HepG2 (cell line): ENCODE data around the gene PRR20G. TPM values are rescaled to one million over a fixed set of nuclear protein-coding genes. Genes with fewer than 3 reads are reported as not detected.

Source experiments
- ATAC-seq: fragments of 200-7000 bp; cut with Tn5 transposase; 3 replicates; pipeline ENCODE4 v1.9.1; 2020; ENCODE audit warnings: mild to moderate bottlenecking, moderate library complexity
- BruUV-seq: library from RNA; stranded (reverse); fragments of 400-500 nt; replicated peaks from 2 replicates; lab custom pipeline; 2021; lab: Mats Ljungman, UMichigan
- CTCF ChIA-PET: fragments of 300-600 bp; formaldehyde crosslinking; extraction: SDS; loops from one replicate; lab custom pipeline; 2021; ENCODE audit warnings: low total read pairs, inconsistent platforms, low intra/inter-chr PET ratio; lab: Yijun Ruan, JAX
- POLR2A ChIA-PET: fragments of 350-600 bp; sonication (Branson Sonifier 250); formaldehyde crosslinking; loops from one replicate; lab custom pipeline; 2020; ENCODE audit warnings: antibody characterized with exemption, inconsistent platforms; lab: Yijun Ruan, JAX
- DNase-seq: peaks from one replicate; pipeline ENCODE4 v3.0.0-alpha.2; 2015; ENCODE audit warnings: low spot score
- FAIRE-seq: peaks from 3 replicates; lab custom pipeline; 2011; peaks lifted over from hg19 to GRCh38; lab: Jason Lieb, UNC
- H2AFZ ChIP-seq: one replicate; pipeline ENCODE4 v1.6.1; 2011; ENCODE audit warnings: low read length, inconsistent platforms
- H3K27ac ChIP-seq: fragments of 300-600 bp; 3 replicates; pipeline ENCODE4 v1.8.0; 2011; ENCODE audit warnings: mixed run types, mild to moderate bottlenecking, mixed read lengths, low read length, inconsistent platforms; ENCODE audit not compliant: insufficient read depth; ENCODE audit errors: extremely low read length
- H3K27me3 ChIP-seq, 2 experiments: fragments of 200-600 bp in 1 of 2; 2 replicates in 1 of 2; 3 replicates in 1 of 2; pipeline versions ENCODE4 v1.6.0 to v1.8.0; 2011; ENCODE audit warnings: low read length in 2 of 2, mild to moderate bottlenecking in 2 of 2, moderate library complexity in 2 of 2, inconsistent platforms in 1 of 2; ENCODE audit not compliant: insufficient read depth in 2 of 2, control insufficient read depth in 1 of 2
- H3K36me3 ChIP-seq, 2 experiments: fragments of 200-600 bp in 1 of 2; replicated peaks in 1 of 2; 2 replicates in 1 of 2; 3 replicates in 1 of 2; pipeline versions ENCODE4 v1.5.1 to v1.8.0; 2011; ENCODE audit warnings: low read length in 2 of 2, inconsistent platforms in 1 of 2; ENCODE audit not compliant: insufficient read depth in 2 of 2, control insufficient read depth in 1 of 2
- H3K4me1 ChIP-seq: 2 replicates; pipeline ENCODE4 v1.5.1; 2012; ENCODE audit warnings: low read length, inconsistent platforms; ENCODE audit not compliant: insufficient read depth
- H3K4me2 ChIP-seq: 2 replicates; pipeline ENCODE4 v1.6.0; 2011; ENCODE audit warnings: low read depth, low read length, inconsistent platforms
- H3K4me3 ChIP-seq, 3 experiments: fragments of 200-600 bp in 1 of 3; sonication (generic), shearing (Covaris generic) in 1 of 3; replicated peaks in 1 of 3; 2 replicates each; pipeline ENCODE4 v1.5.1; 2011 to 2016; ENCODE audit warnings: low read length in 3 of 3, inconsistent platforms in 2 of 3, low read depth in 2 of 3, mild to moderate bottlenecking in 2 of 3, control low read depth in 1 of 3, mixed read lengths in 1 of 3; ENCODE audit not compliant: insufficient read depth in 1 of 3
- H3K79me2 ChIP-seq: one replicate; pipeline ENCODE4 v1.6.1; 2011; ENCODE audit warnings: low read length, inconsistent platforms; ENCODE audit not compliant: insufficient read depth
- H3K9ac ChIP-seq: 2 replicates; pipeline ENCODE4 v1.6.0; 2011; ENCODE audit warnings: mild to moderate bottlenecking, low read depth, low read length, inconsistent platforms; ENCODE audit not compliant: insufficient read depth
- H3K9me3 ChIP-seq: 2 replicates; pipeline ENCODE4 v1.5.1; 2012; ENCODE audit warnings: mild to moderate bottlenecking, low read length
- H4K20me1 ChIP-seq: 2 replicates; pipeline ENCODE4 v1.6.0; 2011; ENCODE audit warnings: inconsistent platforms, mild to moderate bottlenecking, low read length, moderate library complexity; ENCODE audit not compliant: insufficient read depth
- CAMTA2 ChIP-seq: sonication (generic); formaldehyde crosslinking; IDR thresholded peaks from 2 replicates; pipeline ENCODE4 v1.4.0; 2020; ENCODE audit warnings: mild to moderate bottlenecking, missing genetic modification reagents, borderline replicate concordance
- DNMT3B ChIP-seq: conservative IDR thresholded peaks from 2 replicates; pipeline ENCODE4 v1.6.1; 2016; ENCODE audit warnings: missing biosample characterization, control low read depth
- FOXO1 ChIP-seq: sonication (generic); formaldehyde crosslinking; IDR thresholded peaks from 2 replicates; pipeline ENCODE4 v1.4.0; 2020; ENCODE audit warnings: missing genetic modification reagents
- FOXP4 ChIP-seq: sonication (generic); formaldehyde crosslinking; IDR thresholded peaks from 2 replicates; pipeline ENCODE4 v1.4.0; 2020; ENCODE audit warnings: missing genetic modification reagents
- MBD4 ChIP-seq: IDR thresholded peaks from 2 replicates; pipeline ENCODE4 v1.6.1; 2012; ENCODE audit warnings: low read length, inconsistent platforms, borderline replicate concordance
- PAF1 ChIP-seq: IDR thresholded peaks from 2 replicates; pipeline ENCODE4 v1.6.1; 2016; ENCODE audit warnings: missing genetic modification reagents, missing compliant biosample characterization
- SMARCC2 ChIP-seq: fragments of 450-650 bp; IDR thresholded peaks from 2 replicates; pipeline ENCODE4 v1.6.1; 2017; ENCODE audit warnings: antibody characterized with exemption, mild to moderate bottlenecking
- TCF12 ChIP-seq, 2 experiments: fragments of 450-650 bp in 1 of 2; sonication (generic) in 1 of 2; formaldehyde crosslinking in 1 of 2; IDR thresholded peaks; 2 replicates each; pipeline versions ENCODE4 v1.6.1 to v1.8.0; 2017 to 2022; ENCODE audit warnings: antibody characterized with exemption in 1 of 2, mild to moderate bottlenecking in 1 of 2, missing genetic modification reagents in 1 of 2, moderate library complexity in 1 of 2
- ZBTB44 ChIP-seq: sonication (generic); formaldehyde crosslinking; IDR thresholded peaks from 2 replicates; pipeline ENCODE4 v1.4.0; 2020; ENCODE audit warnings: missing genetic modification reagents
- ZBTB7B ChIP-seq: sonication (generic); formaldehyde crosslinking; IDR thresholded peaks from 2 replicates; pipeline ENCODE4 v1.4.0; 2020; ENCODE audit warnings: missing genetic modification reagents
- ZFP37 ChIP-seq: sonication (generic); formaldehyde crosslinking; IDR thresholded peaks from 2 replicates; pipeline ENCODE4 v1.4.0; 2020; ENCODE audit warnings: missing genetic modification reagents, borderline replicate concordance
- ZKSCAN5 ChIP-seq: sonication (generic); formaldehyde crosslinking; IDR thresholded peaks from 2 replicates; pipeline ENCODE4 v1.5.1; 2020; ENCODE audit warnings: mild to moderate bottlenecking, missing genetic modification reagents
- ZNF251 ChIP-seq: sonication (generic); formaldehyde crosslinking; IDR thresholded peaks from 2 replicates; pipeline ENCODE4 v1.9.0; 2021; ENCODE audit warnings: mild to moderate bottlenecking, missing genetic modification reagents
- WGBS: methylation state at CpG from one replicate; pipeline ENCODE4 v1.1.6; 2017; ENCODE audit warnings: low lambda C conversion rate; 5-methylcytosine and 5-hydroxymethylcytosine counted together
- in situ Hi-C: cut with HindIII; loops from 2 replicates; pipeline ENCODE4 v1.10.0; 2017; ENCODE audit warnings: low pct_unique_long_range_greater_than_20kb; ENCODE audit not compliant: extremely low pct_ligation_motif_present
- intact Hi-C: fragments of 100-400 bp; cut with micrococcal nuclease; formaldehyde crosslinking; loops from one replicate; pipeline ENCODE4 v1.10.0; 2022; ENCODE audit not compliant: unreplicated experiment
- polyA plus RNA-seq, 8 experiments: library from polyadenylated mRNA; depleted of rRNA in 3 of 8; stranded (reverse) in 7 of 8; unstranded in 1 of 8; fragments of >200 nt; fragmentation: Illumina TruSeq in 4 of 8; extraction: Trizol in 4 of 8; gene quantifications; 2 replicates each; pipeline versions ENCODE4 v1.2.1 to v1.2.3, GENCODE V29; 2011 to 2016; ENCODE audit warnings: low read depth in 4 of 8, missing spikeins in 1 of 8, mixed read lengths in 1 of 8; ENCODE audit not compliant: insufficient read depth in 1 of 8
- total RNA-seq, 5 experiments: library from RNA; depleted of rRNA; stranded (reverse); fragments of >200 nt; fragmentation: Illumina TruSeq; extraction: Trizol; gene quantifications; 2 replicates each; pipeline ENCODE4 v1.2.3, GENCODE V29; 2016; ENCODE audit warnings: low read depth in 1 of 5
- TF ChIP-seq, protein P1 (sequence below): sonication (generic); formaldehyde crosslinking; IDR thresholded peaks from 2 replicates; pipeline ENCODE4 v1.4.0; 2020; ENCODE audit warnings: missing genetic modification reagents

The PRR20G gene
- total and polyA plus RNA-seq, 2 of the 13 experiments (the other 11 are each of a cell fraction or from before 2014, with no cell fraction given): not detected

- no peaks in the 10 kb centered on the region for H3K79me2 ChIP-seq
- no peak overlapping the region for H3K27ac ChIP-seq
- intact Hi-C loops (no loop called here), in situ Hi-C loops (no loop called here)
- H3K4me3 ChIP-seq: no peak overlapping the region
- H3K4me1 ChIP-seq: no peaks in the 10 kb centered on the region
- H3K4me2 ChIP-seq: no peak overlapping the region
- no peaks in the 10 kb centered on the region for H3K9me3 ChIP-seq
- no peaks in the 10 kb centered on the region for H4K20me1 ChIP-seq
- H3K36me3 ChIP-seq: no peaks in the 10 kb centered on the region
- DNase-seq: no peak
- H3K9ac ChIP-seq: no peak overlapping the region
- no peak for ATAC-seq
- POLR2A ChIA-PET: no interaction called here
- 60% methylated on average over 17 of the region's 17 CpGs for WGBS
- no peaks in the 10 kb centered on the region for H3K27me3 ChIP-seq
- CTCF ChIA-PET: no interaction called here
- TF ChIP-seq ZBTB44 (no peak), PAF1 (CRISPR knock-in tag) (no peak), FOXP4 (CRISPR knock-in tag) (no peak), ZFP37 (CRISPR knock-in tag) (no peak), ZKSCAN5 (no peak), MBD4 (no peak), DNMT3B (no peak), CAMTA2 (CRISPR knock-in tag) (no peak), FOXO1 (no peak), TCF12 (IDR thresholded peaks at IDR 0.05) (no peak), TCF12 (CRISPR knock-in tag; IDR thresholded peaks at IDR 0.05) (no peak), ZBTB7B (no peak), ZNF251 (no peak), SMARCC2 (no peak)
- TF ChIP-seq, protein P1, sequence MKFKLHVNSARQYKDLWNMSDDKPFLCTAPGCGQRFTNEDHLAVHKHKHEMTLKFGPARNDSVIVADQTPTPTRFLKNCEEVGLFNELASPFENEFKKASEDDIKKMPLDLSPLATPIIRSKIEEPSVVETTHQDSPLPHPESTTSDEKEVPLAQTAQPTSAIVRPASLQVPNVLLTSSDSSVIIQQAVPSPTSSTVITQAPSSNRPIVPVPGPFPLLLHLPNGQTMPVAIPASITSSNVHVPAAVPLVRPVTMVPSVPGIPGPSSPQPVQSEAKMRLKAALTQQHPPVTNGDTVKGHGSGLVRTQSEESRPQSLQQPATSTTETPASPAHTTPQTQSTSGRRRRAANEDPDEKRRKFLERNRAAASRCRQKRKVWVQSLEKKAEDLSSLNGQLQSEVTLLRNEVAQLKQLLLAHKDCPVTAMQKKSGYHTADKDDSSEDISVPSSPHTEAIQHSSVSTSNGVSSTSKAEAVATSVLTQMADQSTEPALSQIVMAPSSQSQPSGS (CRISPR knock-in tag): no peak
- no TSS peak for BruUV-seq
- FAIRE-seq: no peak
- H2AFZ ChIP-seq: no peak overlapping the region
These were observed 497 bp upstream of the PRR20G start for GRCh38 chr3:127288343-127288742.
